ENCODE results near the gene FCSK. TPM values are rescaled to one million over a fixed set of nuclear protein-coding genes. Genes with fewer than 3 reads are reported as not detected.

The FCSK gene
- total and polyA plus RNA-seq, 2 of the 13 experiments (the other 11 are each of a cell fraction or from before 2014, with no cell fraction given) = 9.1 to 19.2 TPM

- TF ChIP-seq ZFP91 (CRISPR knock-in tag; IDR thresholded peaks at IDR 0.05; ENCODE audit: borderline replicate concordance) = peak; percentile 93
- peak; percentile 88 for TF ChIP-seq ZMAT3 (CRISPR knock-in tag; conservative IDR thresholded peaks at IDR 0.05)
- TF ChIP-seq CENPX (CRISPR knock-in tag; IDR thresholded peaks at IDR 0.05) = no peak
- peak; percentile 66; the same call in 1 of the 2 replicates for TF ChIP-seq IKZF5 (CRISPR knock-in tag; IDR thresholded peaks at IDR 0.05)
- TF ChIP-seq GTF2F1 (IDR thresholded peaks at IDR 0.05; ENCODE audit: low read length) = no peak
- TF ChIP-seq ZBTB42 (CRISPR knock-in tag; IDR thresholded peaks at IDR 0.05) = peak; percentile 77; the same call in 1 of the 2 replicates
- TF ChIP-seq ZBTB21 (CRISPR knock-in tag; IDR thresholded peaks at IDR 0.05) = no peak
- TF ChIP-seq SMAD1 (CRISPR knock-in tag; IDR thresholded peaks at IDR 0.05; ENCODE audit: borderline replicate concordance, low read depth) = no peak
- no peak; the same call in 1 of the 2 replicates for TF ChIP-seq SIN3A (IDR thresholded peaks at IDR 0.05; ENCODE audit: borderline replicate concordance, low read depth, low read length)
- TF ChIP-seq ZNF737 (CRISPR knock-in tag; IDR thresholded peaks at IDR 0.05; ENCODE audit: borderline replicate concordance) = no peak
- TF ChIP-seq TFDP1 (CRISPR knock-in tag; IDR thresholded peaks at IDR 0.05; ENCODE audit: borderline replicate concordance) = peak; percentile 19; the same call in 1 of the 2 replicates
- no peak for TF ChIP-seq MED13 (CRISPR knock-in tag; IDR thresholded peaks at IDR 0.05)
- no peak for TF ChIP-seq ZNF850 (CRISPR knock-in tag; conservative IDR thresholded peaks at IDR 0.05)
- no peak for TF ChIP-seq PAWR (CRISPR knock-in tag; IDR thresholded peaks at IDR 0.05; ENCODE audit: borderline replicate concordance)
- no peak for TF ChIP-seq SMARCC2 (IDR thresholded peaks at IDR 0.05)
- 0 out of 2 replicates have a peak, but pooled peaks have one; percentile 86 for TF ChIP-seq ZNF572 (CRISPR knock-in tag; IDR thresholded peaks at IDR 0.05)
- TF ChIP-seq NAIF1 (CRISPR knock-in tag; IDR thresholded peaks at IDR 0.05; ENCODE audit: borderline replicate concordance) = peak; percentile 45; the same call in 1 of the 2 replicates
- no peak; the same call in 1 of the 2 replicates for TF ChIP-seq NFE2 (CRISPR knock-in tag; IDR thresholded peaks at IDR 0.05)
- TF ChIP-seq BRF2 (CRISPR knock-in tag; IDR thresholded peaks at IDR 0.05) = no peak
- TF ChIP-seq ZNF230 (CRISPR knock-in tag; IDR thresholded peaks at IDR 0.05) = peak; percentile 67; the same call in 1 of the 2 replicates
- TF ChIP-seq HNF4A (CRISPR knock-in tag; IDR thresholded peaks at IDR 0.05) = peak; percentile 43; the same call in 1 of the 2 replicates
Observed at GRCh38 chr16:70438969-70439862, 15.2 kb upstream of the FCSK start, which contains the start of gene ST3GAL2 (continued).

Data from HepG2 (cell line).